CD8-positive, alpha-beta memory T cell (primary cell): ENCODE data around the gene SLC10A3. TPM values are rescaled to one million over a fixed set of nuclear protein-coding genes. Genes with fewer than 3 reads are reported as not detected.

Experiments
- CTCF ChIA-PET: fragments of 350-600 bp; sonication (Branson Sonifier 250); formaldehyde crosslinking; loops from one replicate; lab custom pipeline; 2021; ENCODE audit warnings: antibody characterized with exemption; lab: Charles Lee
- POLR2A ChIA-PET: fragments of 350-600 bp; sonication (Branson Sonifier 250); formaldehyde crosslinking; loops from one replicate; lab custom pipeline; 2021; ENCODE audit warnings: antibody characterized with exemption; lab: Charles Lee
- DNase-seq, 5 donors: peaks; one replicate each; pipeline versions ENCODE4 v3.0.0 to v3.0.0-alpha.2; 2020 to 2022; ENCODE audit warnings: mixed read lengths in 1 of 5
- H3K27ac ChIP-seq: one replicate; pipeline ENCODE4 v1.7.0; 2013; ENCODE audit warnings: low read depth, mild to moderate bottlenecking, low read length, moderate library complexity
- H3K27me3 ChIP-seq: 2 replicates; pipeline ENCODE4 v1.7.0; 2013; ENCODE audit warnings: low read length, mild to moderate bottlenecking; ENCODE audit not compliant: insufficient read depth, poor library complexity, severe bottlenecking
- H3K36me3 ChIP-seq: 2 replicates; pipeline ENCODE4 v1.7.0; 2013; ENCODE audit warnings: mild to moderate bottlenecking, low read length, moderate library complexity; ENCODE audit not compliant: insufficient read depth
- H3K4me1 ChIP-seq: 2 replicates; pipeline ENCODE4 v1.7.0; 2013; ENCODE audit warnings: mild to moderate bottlenecking, low read length, moderate library complexity; ENCODE audit not compliant: insufficient read depth
- H3K4me3 ChIP-seq: 2 replicates; pipeline ENCODE4 v1.7.0; 2013; ENCODE audit warnings: mild to moderate bottlenecking, low read length
- H3K9me3 ChIP-seq: 2 replicates; pipeline ENCODE4 v1.7.0; 2013; ENCODE audit warnings: mild to moderate bottlenecking, low read length
- H3K27ac Mint-ChIP-seq, 8 donors: one replicate each; pipeline ENCODE4 v1.8.0; 2020 to 2021; ENCODE audit warnings: mixed read lengths in 8 of 8, mild to moderate bottlenecking in 6 of 8, inconsistent platforms in 3 of 8, moderate library complexity in 3 of 8
- H3K27me3 Mint-ChIP-seq, 2 donors: one replicate each; pipeline ENCODE4 v1.8.0; 2020 to 2021; ENCODE audit warnings: mixed read lengths in 2 of 2, mild to moderate bottlenecking in 1 of 2, moderate library complexity in 1 of 2
- H3K36me3 Mint-ChIP-seq, 3 donors: one replicate each; pipeline ENCODE4 v1.8.0; 2020 to 2021; ENCODE audit warnings: mixed read lengths in 3 of 3, inconsistent platforms in 1 of 3, mild to moderate bottlenecking in 1 of 3
- H3K4me1 Mint-ChIP-seq, 3 donors: one replicate each; pipeline ENCODE4 v1.8.0; 2020 to 2021; ENCODE audit warnings: mixed read lengths in 3 of 3, inconsistent platforms in 1 of 3, mild to moderate bottlenecking in 1 of 3
- H3K4me3 Mint-ChIP-seq, 7 donors: one replicate each; pipeline ENCODE4 v1.8.0; 2020 to 2021; ENCODE audit warnings: mixed read lengths in 7 of 7, mild to moderate bottlenecking in 6 of 7, moderate library complexity in 4 of 7, inconsistent platforms in 2 of 7
- H3K9me3 Mint-ChIP-seq, 5 donors: one replicate each; pipeline ENCODE4 v1.8.0; 2020 to 2022; ENCODE audit warnings: mixed read lengths in 5 of 5, mild to moderate bottlenecking in 3 of 5, moderate library complexity in 2 of 5, inconsistent platforms in 1 of 5
- polyA plus RNA-seq: library from polyadenylated mRNA; unstranded; fragments of 300-500 nt; fragmentation: Illumina TruSeq; gene quantifications from one replicate; pipeline ENCODE4 v1.2.3, GENCODE V29; 2021
- total RNA-seq, 2 experiments: library from RNA; stranded (reverse); gene quantifications; one replicate each; pipeline ENCODE4 v1.2.3, GENCODE V29; 2021

Gene SLC10A3
- total and polyA plus RNA-seq, 3 experiments from 2014 or later: 40.8 to 81.0 (median 45.7) TPM

DNA sequence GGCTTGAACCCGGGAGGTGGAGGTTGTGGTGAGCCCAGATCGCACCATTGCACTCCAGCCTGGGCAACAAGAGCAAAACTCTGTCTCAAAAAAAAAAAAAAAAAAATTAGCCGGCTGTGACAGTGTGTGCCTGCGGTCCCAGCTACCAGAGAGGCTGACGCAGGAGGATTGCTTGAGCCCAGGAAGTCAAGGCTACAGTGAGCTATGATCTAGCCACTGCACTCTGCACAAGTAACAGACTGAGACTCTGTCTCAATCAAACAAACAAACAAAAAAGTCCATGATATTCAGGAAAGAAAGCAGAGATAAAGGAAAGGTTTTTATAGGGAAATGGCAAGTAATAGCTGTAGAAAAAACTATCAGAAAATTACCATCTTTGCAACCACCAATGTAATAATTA lies 9.2 kb downstream of the SLC10A3 start:
- no peak for DNase-seq
- Histone ChIP-seq H3K9me3 (no peaks in the 10 kb centered on the region), H3K36me3 (no peaks in the 10 kb centered on the region), H3K4me1 (peaks cover 24% of the 10 kb centered on the region), H3K27me3 (no peaks in the 10 kb centered on the region), H3K4me3 (no peak overlapping the region), H3K27ac (no peak overlapping the region)
- Mint-ChIP-seq H3K9me3 (no peaks in the 10 kb centered on the region), H3K36me3 (peaks cover 0 to 10% (median 0%) of the 10 kb centered on the region in 3 donors), H3K27ac (peak overlapping the region in 1 of 8 donors; percentile 89), H3K4me1 (peaks cover 6 to 25% (median 20%) of the 10 kb centered on the region in 3 donors), H3K27me3 (peaks cover 0 to 17% of the 10 kb centered on the region in 2 donors), H3K4me3 (peak overlapping the region in 1 of 7 donors; percentile 42)
- CTCF ChIA-PET: no interaction called here
- POLR2A ChIA-PET: interaction anchor here (0.6 kb wide), 1 partner anchor 53 kb away, joined by 4 read pairs; the partner anchor contains the start of gene ATP6AP1

DNA sequence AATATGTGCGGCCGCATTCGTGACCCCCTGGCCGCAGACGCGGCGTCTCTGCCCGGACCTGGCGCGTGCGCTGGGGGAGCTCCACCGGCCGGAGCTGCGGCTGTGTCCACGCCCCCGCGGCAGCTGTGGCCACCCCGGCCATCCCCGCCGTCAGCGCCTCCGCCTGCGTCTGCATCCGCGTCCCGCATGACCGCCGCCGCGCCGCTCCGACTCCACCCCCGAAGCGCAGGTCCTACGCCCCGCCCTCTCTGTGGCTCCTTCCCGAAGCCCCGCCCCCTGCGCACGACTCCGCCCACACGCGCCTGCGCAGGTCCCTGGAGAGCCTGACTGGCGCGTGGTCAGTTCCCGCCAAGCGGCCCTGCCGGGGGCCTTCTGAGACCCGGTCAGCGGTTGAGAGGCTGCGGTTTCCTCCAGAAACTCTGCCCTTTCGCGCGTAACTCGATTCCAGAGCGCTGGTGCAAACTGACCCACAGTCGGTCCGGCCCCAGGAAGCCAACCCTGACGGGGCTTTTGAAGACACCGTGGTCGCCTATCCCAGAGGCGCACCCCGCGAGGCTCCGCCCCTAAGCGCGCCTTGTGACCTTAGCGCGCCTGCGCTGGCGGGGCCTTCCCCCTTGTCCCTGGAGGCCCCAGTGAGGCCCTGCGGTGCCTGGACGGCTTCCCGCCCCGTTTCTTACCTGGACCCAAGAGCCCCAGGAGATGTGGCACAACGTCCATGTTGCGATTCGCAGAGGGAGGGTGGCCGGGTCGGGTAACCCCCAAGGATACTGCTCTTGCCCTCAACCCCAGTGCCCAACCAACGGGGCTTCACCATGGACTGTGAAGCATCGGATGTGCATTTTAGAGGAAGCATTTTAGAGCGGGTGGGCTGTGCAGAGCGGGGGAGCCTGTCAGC lies 11.5 kb downstream of the SLC10A3 start, which contains the start of gene LAGE3:
Gene LAGE3 (minus strand): TSS at position 554 of the 895 bp plus-strand sequence. CDS start 366 bp downstream, at position 188.
- peak within 1 kb of the TSS; percentile 74 to 95 (median 94) for H3K27ac Mint-ChIP-seq

DNA sequence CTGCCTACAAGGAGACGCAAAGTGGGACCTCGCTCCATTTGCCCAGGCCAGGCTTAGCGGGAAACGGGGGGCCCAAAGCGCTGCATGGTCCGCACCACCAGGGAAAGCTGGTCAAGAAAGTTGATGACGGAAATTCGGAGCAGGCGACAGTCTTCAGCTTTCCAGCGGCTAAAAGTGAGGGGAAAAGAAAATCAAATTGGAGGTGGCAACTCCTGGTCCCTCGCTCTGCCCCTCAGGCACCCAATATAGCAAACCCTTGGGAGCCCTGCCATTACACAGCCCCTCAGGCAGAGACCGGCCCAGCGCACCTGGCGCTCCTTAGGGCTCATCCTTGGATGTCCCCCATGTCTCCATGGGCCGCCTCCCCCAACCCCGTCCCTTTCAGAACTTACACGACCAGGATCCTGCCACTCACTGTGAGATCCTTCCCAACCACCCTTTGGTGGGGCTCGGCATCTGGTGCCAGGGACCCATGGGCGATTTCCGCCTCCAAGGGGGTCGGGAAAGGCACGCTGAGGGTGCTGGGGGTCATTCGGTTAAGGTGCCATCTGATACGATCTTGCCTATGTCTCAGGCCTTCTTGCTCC lies 12.4 kb downstream of the SLC10A3 start:
- H3K27ac Mint-ChIP-seq: peak overlapping the region; percentile 48 to 95 (median 88)
- H3K27ac ChIP-seq: peak overlapping the region; percentile 24
- CTCF ChIA-PET: no interaction called here

More for the DNA sequence above, 11.5 kb downstream of the SLC10A3 start, which contains the start of gene LAGE3:
- Mint-ChIP-seq H3K36me3 (peaks cover 0 to 4% (median 0%) of the 10 kb centered on the region in 3 donors), H3K27me3 (peaks cover 0 to 18% of the 10 kb centered on the region in 2 donors), H3K9me3 (no peaks in the 10 kb centered on the region), H3K4me3 (peak within 1 kb of the TSS; percentile 81 to 93 (median 86)), H3K4me1 (peaks cover 6 to 18% (median 14%) of the 10 kb centered on the region in 3 donors)
- ChIA-PET POLR2A (interaction anchor here (1.0 to 1.4 kb wide), 3 partner anchors 10 to 80 kb away, joined by 3 to 7 read pairs (median 7); partner anchors contain the start of gene SLC10A3), CTCF (no interaction called here)
- Histone ChIP-seq H3K27ac (peak within 1 kb of the TSS; percentile 73), H3K4me3 (peak within 1 kb of the TSS; percentile 61), H3K4me1 (peaks cover 13% of the 10 kb centered on the region), H3K36me3 (no peaks in the 10 kb centered on the region), H3K27me3 (no peaks in the 10 kb centered on the region), H3K9me3 (no peaks in the 10 kb centered on the region)
- peak; percentile 91 to 95 (median 93) for DNase-seq

DNA sequence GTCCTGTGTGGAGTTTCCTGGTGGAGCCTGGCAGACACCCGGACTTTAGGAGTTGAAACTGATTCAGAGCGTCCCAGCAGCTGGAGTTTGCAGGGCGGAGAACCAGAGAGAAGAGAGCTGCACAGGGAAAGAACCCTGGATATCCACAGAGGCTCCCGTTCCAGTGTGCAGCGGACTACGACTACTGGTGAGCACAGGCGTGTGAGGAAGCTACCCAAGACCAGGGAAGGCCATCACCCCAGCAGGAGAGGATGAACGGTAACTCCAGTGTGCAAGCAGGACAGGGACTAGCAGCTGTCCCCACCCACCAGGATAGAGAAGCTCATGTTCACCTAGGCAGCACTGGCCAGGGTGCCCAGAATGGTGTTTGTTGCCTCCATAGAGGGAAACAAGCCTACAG lies 13.6 kb downstream of the SLC10A3 start:
- Mint-ChIP-seq H3K27me3 (peaks cover 0 to 10% of the 10 kb centered on the region in 2 donors), H3K4me3 (peak overlapping the region in 3 of 7 donors; percentile 45 to 67 (median 57)), H3K36me3 (peaks cover 0 to 16% (median 0%) of the 10 kb centered on the region in 3 donors), H3K9me3 (no peaks in the 10 kb centered on the region), H3K27ac (peak overlapping the region in 3 of 8 donors; percentile 79 to 95 (median 86)), H3K4me1 (peaks cover 6 to 10% (median 10%) of the 10 kb centered on the region in 3 donors)
- no peaks in the 10 kb centered on the region for H3K9me3 ChIP-seq
- POLR2A ChIA-PET: interaction anchor here (0.6 kb wide), 1 partner anchor 19 kb away, joined by 3 read pairs; the partner anchor contains the start of gene PLXNA3
- DNase-seq: no peak
- no peak overlapping the region for H3K4me3 ChIP-seq
- H3K36me3 ChIP-seq: no peaks in the 10 kb centered on the region
- no peaks in the 10 kb centered on the region for H3K27me3 ChIP-seq
- peaks cover 13% of the 10 kb centered on the region for H3K4me1 ChIP-seq
- H3K27ac ChIP-seq: no peak overlapping the region
- CTCF ChIA-PET: interaction anchor here (0.8 kb wide), 1 partner anchor 13 kb away, joined by 3 read pairs; no protein-coding TSS in a partner anchor

More for the DNA sequence above, 12.4 kb downstream of the SLC10A3 start:
- Mint-ChIP-seq H3K9me3 (no peaks in the 10 kb centered on the region), H3K36me3 (peaks cover 0 to 9% (median 0%) of the 10 kb centered on the region in 3 donors), H3K4me3 (peak overlapping the region; percentile 81 to 93 (median 86)), H3K4me1 (peaks cover 6 to 15% (median 10%) of the 10 kb centered on the region in 3 donors), H3K27me3 (peaks cover 0 to 14% of the 10 kb centered on the region in 2 donors)
- Histone ChIP-seq H3K27me3 (no peaks in the 10 kb centered on the region), H3K9me3 (no peaks in the 10 kb centered on the region), H3K4me1 (peaks cover 13% of the 10 kb centered on the region), H3K4me3 (peak overlapping the region; percentile 19), H3K36me3 (no peaks in the 10 kb centered on the region)
- POLR2A ChIA-PET: interaction anchor here (1.0 to 1.4 kb wide), 3 partner anchors 9 to 79 kb away, joined by 3 to 7 read pairs (median 7); partner anchors contain the start of gene SLC10A3
- DNase-seq: no peak

DNA sequence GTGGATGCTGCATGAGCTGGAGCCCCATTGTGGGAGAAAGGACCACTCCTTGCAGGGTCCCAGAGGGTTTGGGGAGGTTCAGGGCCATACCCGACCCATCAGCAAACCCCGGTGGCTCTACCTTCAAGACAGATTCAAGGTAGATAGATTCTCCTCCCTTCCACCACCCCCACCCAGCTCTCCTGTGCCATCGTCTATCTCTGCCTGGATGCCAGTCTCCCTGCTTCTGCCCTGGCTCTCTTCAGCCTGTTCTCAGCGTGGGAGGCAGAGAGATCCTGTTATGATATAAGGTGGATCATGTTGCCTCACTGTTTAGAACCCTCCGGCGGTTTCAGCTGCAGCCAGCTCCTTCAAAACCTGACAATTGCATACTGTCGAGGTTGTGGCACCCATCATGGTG lies 16.7 kb downstream of the SLC10A3 start:
- CTCF ChIA-PET: no interaction called here
- POLR2A ChIA-PET: interaction anchor here (0.7 kb wide), 1 partner anchor 53 kb away, joined by 10 read pairs; no protein-coding TSS in a partner anchor
- no peak overlapping the region for H3K4me3 Mint-ChIP-seq

DNA sequence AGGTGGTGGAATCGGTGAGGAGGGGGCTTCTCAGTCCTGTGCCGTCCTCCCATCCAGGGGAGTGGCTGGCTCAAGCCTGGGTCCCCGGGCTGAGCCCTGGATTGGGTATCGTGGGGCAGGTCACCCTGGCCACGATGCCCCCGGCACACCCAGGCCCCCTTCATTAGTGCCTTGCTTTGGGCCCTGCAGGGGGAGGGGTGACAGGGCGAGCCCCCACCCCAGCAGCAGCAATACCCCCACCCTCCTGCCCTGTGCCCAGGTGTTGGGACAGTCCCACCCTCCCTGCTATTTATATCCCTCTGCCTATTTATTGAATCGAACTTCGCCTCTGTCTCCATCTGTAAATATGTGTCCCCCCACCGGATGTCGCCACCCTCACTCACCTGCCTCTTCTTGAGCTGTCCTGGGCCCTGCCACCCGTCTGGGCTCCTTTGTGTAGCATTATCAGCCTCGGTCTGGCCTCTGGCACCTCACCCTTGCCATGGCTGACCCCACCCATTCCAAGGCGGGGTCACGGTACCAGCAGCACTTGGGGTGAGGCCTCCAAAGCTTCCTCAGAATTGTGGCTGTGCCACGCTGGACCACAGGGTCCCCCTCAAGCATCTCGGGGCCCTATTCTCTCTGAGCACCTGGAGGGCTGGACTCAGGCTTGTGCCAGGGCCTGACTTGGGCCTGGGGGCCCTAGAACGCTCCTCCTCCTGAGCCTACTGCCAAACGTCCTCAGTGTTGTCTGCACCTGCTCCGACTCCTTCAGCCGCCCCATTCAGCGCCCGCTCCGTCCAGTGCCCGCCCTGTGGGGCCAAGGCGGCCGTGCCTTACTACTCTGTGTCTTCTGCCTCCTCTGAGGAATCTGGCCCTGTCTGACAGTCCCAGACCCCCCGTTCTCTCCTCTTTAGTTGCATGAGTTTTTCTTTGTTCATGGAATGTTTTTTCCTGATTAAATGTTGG lies 17.5 kb downstream of the SLC10A3 start:
- ChIA-PET CTCF (no interaction called here), POLR2A (no interaction called here)
- Mint-ChIP-seq H3K27ac (peak overlapping the region in 4 of 8 donors; percentile 42 to 92 (median 58)), H3K36me3 (peaks cover 0 to 51% (median 0%) of the 10 kb centered on the region in 3 donors), H3K4me1 (no peaks in the 10 kb centered on the region), H3K27me3 (peaks cover 0 to 7% of the 10 kb centered on the region in 2 donors), H3K9me3 (no peaks in the 10 kb centered on the region), H3K4me3 (no peak overlapping the region)
- Histone ChIP-seq H3K27ac (no peak overlapping the region), H3K9me3 (no peaks in the 10 kb centered on the region), H3K4me3 (no peak overlapping the region), H3K36me3 (no peaks in the 10 kb centered on the region), H3K27me3 (no peaks in the 10 kb centered on the region), H3K4me1 (peaks cover 10% of the 10 kb centered on the region)
- no peak for DNase-seq

More for the DNA sequence above, 16.7 kb downstream of the SLC10A3 start:
- Histone ChIP-seq H3K27me3 (no peaks in the 10 kb centered on the region), H3K9me3 (no peaks in the 10 kb centered on the region), H3K4me3 (no peak overlapping the region), H3K27ac (no peak overlapping the region), H3K36me3 (no peaks in the 10 kb centered on the region), H3K4me1 (peaks cover 13% of the 10 kb centered on the region)
- H3K27me3 Mint-ChIP-seq: peaks cover 0 to 9% of the 10 kb centered on the region in 2 donors
- peaks cover 0 to 4% (median 3%) of the 10 kb centered on the region in 3 donors for H3K4me1 Mint-ChIP-seq
- DNase-seq: no peak
- H3K36me3 Mint-ChIP-seq: peaks cover 0 to 45% (median 0%) of the 10 kb centered on the region in 3 donors
- peak overlapping the region in 4 of 8 donors; percentile 15 to 72 (median 57) for H3K27ac Mint-ChIP-seq
- no peaks in the 10 kb centered on the region for H3K9me3 Mint-ChIP-seq
